ENCODE results near the gene PRKCE.

DNA sequence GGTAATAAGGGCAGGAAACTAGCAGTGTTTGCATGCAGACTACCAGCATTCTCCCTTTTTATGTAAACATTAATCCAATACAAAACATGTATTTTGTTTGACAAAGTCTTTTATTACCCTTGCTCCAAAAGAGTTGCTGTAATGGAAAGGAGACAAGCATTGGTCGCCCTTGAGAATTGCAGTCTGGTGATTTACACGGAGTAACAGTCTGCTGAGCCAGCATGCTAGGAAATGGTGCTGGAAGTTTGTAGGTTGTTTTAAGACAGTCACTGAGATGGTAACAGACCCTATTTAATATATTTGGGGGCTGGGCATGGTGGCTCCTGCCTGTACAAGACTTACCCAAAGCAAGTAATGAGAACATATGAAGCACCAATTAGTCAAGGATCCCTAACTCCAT, 2.8 kb upstream of the PRKCE start:
- TF ChIP-seq, protein P1, sequence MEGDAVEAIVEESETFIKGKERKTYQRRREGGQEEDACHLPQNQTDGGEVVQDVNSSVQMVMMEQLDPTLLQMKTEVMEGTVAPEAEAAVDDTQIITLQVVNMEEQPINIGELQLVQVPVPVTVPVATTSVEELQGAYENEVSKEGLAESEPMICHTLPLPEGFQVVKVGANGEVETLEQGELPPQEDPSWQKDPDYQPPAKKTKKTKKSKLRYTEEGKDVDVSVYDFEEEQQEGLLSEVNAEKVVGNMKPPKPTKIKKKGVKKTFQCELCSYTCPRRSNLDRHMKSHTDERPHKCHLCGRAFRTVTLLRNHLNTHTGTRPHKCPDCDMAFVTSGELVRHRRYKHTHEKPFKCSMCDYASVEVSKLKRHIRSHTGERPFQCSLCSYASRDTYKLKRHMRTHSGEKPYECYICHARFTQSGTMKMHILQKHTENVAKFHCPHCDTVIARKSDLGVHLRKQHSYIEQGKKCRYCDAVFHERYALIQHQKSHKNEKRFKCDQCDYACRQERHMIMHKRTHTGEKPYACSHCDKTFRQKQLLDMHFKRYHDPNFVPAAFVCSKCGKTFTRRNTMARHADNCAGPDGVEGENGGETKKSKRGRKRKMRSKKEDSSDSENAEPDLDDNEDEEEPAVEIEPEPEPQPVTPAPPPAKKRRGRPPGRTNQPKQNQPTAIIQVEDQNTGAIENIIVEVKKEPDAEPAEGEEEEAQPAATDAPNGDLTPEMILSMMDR (IDR thresholded peaks at IDR 0.05) = no peak
- no peak for TF ChIP-seq POLR2AphosphoS5 (IDR thresholded peaks at IDR 0.05; ENCODE audit: low read depth, low read length)
- TF ChIP-seq, protein P2, sequence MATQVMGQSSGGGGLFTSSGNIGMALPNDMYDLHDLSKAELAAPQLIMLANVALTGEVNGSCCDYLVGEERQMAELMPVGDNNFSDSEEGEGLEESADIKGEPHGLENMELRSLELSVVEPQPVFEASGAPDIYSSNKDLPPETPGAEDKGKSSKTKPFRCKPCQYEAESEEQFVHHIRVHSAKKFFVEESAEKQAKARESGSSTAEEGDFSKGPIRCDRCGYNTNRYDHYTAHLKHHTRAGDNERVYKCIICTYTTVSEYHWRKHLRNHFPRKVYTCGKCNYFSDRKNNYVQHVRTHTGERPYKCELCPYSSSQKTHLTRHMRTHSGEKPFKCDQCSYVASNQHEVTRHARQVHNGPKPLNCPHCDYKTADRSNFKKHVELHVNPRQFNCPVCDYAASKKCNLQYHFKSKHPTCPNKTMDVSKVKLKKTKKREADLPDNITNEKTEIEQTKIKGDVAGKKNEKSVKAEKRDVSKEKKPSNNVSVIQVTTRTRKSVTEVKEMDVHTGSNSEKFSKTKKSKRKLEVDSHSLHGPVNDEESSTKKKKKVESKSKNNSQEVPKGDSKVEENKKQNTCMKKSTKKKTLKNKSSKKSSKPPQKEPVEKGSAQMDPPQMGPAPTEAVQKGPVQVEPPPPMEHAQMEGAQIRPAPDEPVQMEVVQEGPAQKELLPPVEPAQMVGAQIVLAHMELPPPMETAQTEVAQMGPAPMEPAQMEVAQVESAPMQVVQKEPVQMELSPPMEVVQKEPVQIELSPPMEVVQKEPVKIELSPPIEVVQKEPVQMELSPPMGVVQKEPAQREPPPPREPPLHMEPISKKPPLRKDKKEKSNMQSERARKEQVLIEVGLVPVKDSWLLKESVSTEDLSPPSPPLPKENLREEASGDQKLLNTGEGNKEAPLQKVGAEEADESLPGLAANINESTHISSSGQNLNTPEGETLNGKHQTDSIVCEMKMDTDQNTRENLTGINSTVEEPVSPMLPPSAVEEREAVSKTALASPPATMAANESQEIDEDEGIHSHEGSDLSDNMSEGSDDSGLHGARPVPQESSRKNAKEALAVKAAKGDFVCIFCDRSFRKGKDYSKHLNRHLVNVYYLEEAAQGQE (IDR thresholded peaks at IDR 0.05; ENCODE audit: insufficient read depth in 1 of 2, low read depth in 2 of 2, low read length in 1 of 2) = no peak
- no peak for TF ChIP-seq TCF7L2 (IDR thresholded peaks at IDR 0.05; ENCODE audit: low read depth, low read length)
- no peak for TF ChIP-seq SIN3A (IDR thresholded peaks at IDR 0.05; ENCODE audit: borderline replicate concordance, insufficient read depth, low read depth, low read length)
